Right atrium auricular region (tissue), 2 donors: ENCODE measurements around the gene TNS3. TPM values are rescaled to one million over a fixed set of nuclear protein-coding genes. Genes with fewer than 3 reads are reported as not detected.

Experiments used
- DNase-seq: peaks from one replicate; pipeline ENCODE4 v3.0.0-alpha.2; 2019; ENCODE audit warnings: low spot score
- H3K27ac ChIP-seq, 2 donors: fragments of 200-600 bp; sonication (generic); 1 replicate in 1 of 2; 2 replicates in 1 of 2; pipeline ENCODE4 v1.5.1; 2016 to 2019
- H3K27me3 ChIP-seq, 2 donors: fragments of 200-600 bp; sonication (generic); one replicate each; pipeline versions ENCODE4 v1.5.1 to v1.6.0; 2017 to 2019
- H3K36me3 ChIP-seq: fragments of 200-600 bp; sonication (generic); one replicate; pipeline ENCODE4 v1.5.1; 2016
- H3K4me1 ChIP-seq, 2 donors: fragments of 200-600 bp; sonication (generic); one replicate each; pipeline versions ENCODE4 v1.5.1 to v1.6.0; 2017 to 2019
- H3K4me3 ChIP-seq, 2 donors: fragments of 200-600 bp; sonication (generic); 1 replicate in 1 of 2; 2 replicates in 1 of 2; pipeline ENCODE4 v1.5.1; 2017 to 2019; ENCODE audit warnings: mild to moderate bottlenecking in 1 of 2, moderate library complexity in 1 of 2
- H3K9me3 ChIP-seq, 2 donors: fragments of 200-600 bp; sonication (generic); one replicate each; pipeline ENCODE4 v1.5.1; 2019
- CTCF ChIP-seq, 2 donors: fragments of 200-600 bp; sonication (generic); IDR thresholded peaks; one replicate each; pipeline ENCODE4 v1.5.1; 2019; ENCODE audit warnings: antibody characterized with exemption in 2 of 2
- total RNA-seq, 2 donors: library from RNA; depleted of rRNA; stranded (reverse); fragments of >200 nt; gene quantifications; one replicate each; pipeline ENCODE4 v1.1.0, GENCODE V29; 2016

The TNS3 gene
- total RNA-seq, 2 donors from 2014 or later: 39.7 to 44.4 TPM

- no peak overlapping the region for H3K4me3 ChIP-seq
- TF ChIP-seq CTCF (IDR thresholded peaks at IDR 0.05): no peak
- no peaks in the 10 kb centered on the region for H3K4me1 ChIP-seq
- H3K9me3 ChIP-seq: no peaks in the 10 kb centered on the region
- DNase-seq: no peak
- H3K27me3 ChIP-seq: no peaks in the 10 kb centered on the region
- H3K27ac ChIP-seq: no peak overlapping the region
- H3K36me3 ChIP-seq: no peaks in the 10 kb centered on the region
These were observed 232.5 kb downstream of the TNS3 start for GRCh38 chr7:47349401-47349800.

GRCh38 chr7:47347816-47348385 is 234.0 kb downstream of the TNS3 start:
- Histone ChIP-seq H3K4me1 (peaks cover 0 to 3% of the 10 kb centered on the region in 2 donors), H3K4me3 (no peak overlapping the region), H3K27ac (no peak overlapping the region), H3K9me3 (no peaks in the 10 kb centered on the region), H3K27me3 (no peaks in the 10 kb centered on the region), H3K36me3 (no peaks in the 10 kb centered on the region)
- no peak for TF ChIP-seq CTCF (IDR thresholded peaks at IDR 0.05)
- DNase-seq: no peak

GRCh38 chr7:47347346-47347745 is 234.6 kb downstream of the TNS3 start:
- no peak for TF ChIP-seq CTCF (IDR thresholded peaks at IDR 0.05)
- no peaks in the 10 kb centered on the region for H3K27me3 ChIP-seq
- H3K9me3 ChIP-seq: no peaks in the 10 kb centered on the region
- no peak for DNase-seq
- H3K4me3 ChIP-seq: no peak overlapping the region
- no peak overlapping the region for H3K27ac ChIP-seq
- H3K36me3 ChIP-seq: no peaks in the 10 kb centered on the region
- H3K4me1 ChIP-seq: peaks cover 0 to 9% of the 10 kb centered on the region in 2 donors

- H3K36me3 ChIP-seq: no peaks in the 10 kb centered on the region
- DNase-seq: no peak
- TF ChIP-seq CTCF (IDR thresholded peaks at IDR 0.05): no peak
- H3K4me1 ChIP-seq: peaks cover 0 to 13% of the 10 kb centered on the region in 2 donors
- no peak overlapping the region for H3K27ac ChIP-seq
- H3K27me3 ChIP-seq: no peaks in the 10 kb centered on the region
- H3K9me3 ChIP-seq: no peaks in the 10 kb centered on the region
- H3K4me3 ChIP-seq: no peak overlapping the region
These were observed 235.5 kb downstream of the TNS3 start for GRCh38 chr7:47346377-47346914.

- DNase-seq: no peak
- TF ChIP-seq CTCF (IDR thresholded peaks at IDR 0.05): no peak
- Histone ChIP-seq H3K9me3 (no peaks in the 10 kb centered on the region), H3K27ac (no peak overlapping the region), H3K4me1 (peaks cover 0 to 13% of the 10 kb centered on the region in 2 donors), H3K36me3 (no peaks in the 10 kb centered on the region), H3K4me3 (no peak overlapping the region), H3K27me3 (no peaks in the 10 kb centered on the region)
These were observed 236.0 kb downstream of the TNS3 start for GRCh38 chr7:47345857-47346298.
